WERI-Rb-1 (cell line): ENCODE measurements around the gene CPNE5.

Source experiments
- DNase-seq: peaks from one replicate; pipeline ENCODE4 v3.0.0-alpha.2; 2020
- H3K27ac ChIP-seq: fragments of 250-450 bp; sonication (Bioruptor Pico); 2 replicates; pipeline ENCODE4 v1.5.1; 2020; ENCODE audit warnings: mild to moderate bottlenecking, moderate library complexity
- H3K27me3 ChIP-seq: fragments of 250-450 bp; sonication (Bioruptor Pico); 2 replicates; pipeline ENCODE4 v1.5.1; 2021; ENCODE audit warnings: mild to moderate bottlenecking, low read depth, moderate library complexity; ENCODE audit not compliant: insufficient read depth, severe bottlenecking
- H3K36me3 ChIP-seq: fragments of 250-450 bp; sonication (Bioruptor Pico); 2 replicates; pipeline ENCODE4 v1.5.1; 2020; ENCODE audit warnings: mild to moderate bottlenecking, moderate library complexity
- H3K4me3 ChIP-seq: 2 replicates; pipeline ENCODE4 v1.5.1; 2011; ENCODE audit warnings: low read depth, mild to moderate bottlenecking, control low read depth, low read length
- H3K9me3 ChIP-seq: fragments of 250-450 bp; sonication (Bioruptor Pico); 2 replicates; pipeline ENCODE4 v1.5.1; 2021; ENCODE audit warnings: mild to moderate bottlenecking, moderate library complexity; ENCODE audit not compliant: severe bottlenecking
- TF ChIP-seq, protein P1 (sequence below): IDR thresholded peaks from 2 replicates; pipeline ENCODE4 v1.5.1; 2011; ENCODE audit warnings: low read depth, mild to moderate bottlenecking, control low read depth, inconsistent platforms, low read length

Gene CPNE5

DNA sequence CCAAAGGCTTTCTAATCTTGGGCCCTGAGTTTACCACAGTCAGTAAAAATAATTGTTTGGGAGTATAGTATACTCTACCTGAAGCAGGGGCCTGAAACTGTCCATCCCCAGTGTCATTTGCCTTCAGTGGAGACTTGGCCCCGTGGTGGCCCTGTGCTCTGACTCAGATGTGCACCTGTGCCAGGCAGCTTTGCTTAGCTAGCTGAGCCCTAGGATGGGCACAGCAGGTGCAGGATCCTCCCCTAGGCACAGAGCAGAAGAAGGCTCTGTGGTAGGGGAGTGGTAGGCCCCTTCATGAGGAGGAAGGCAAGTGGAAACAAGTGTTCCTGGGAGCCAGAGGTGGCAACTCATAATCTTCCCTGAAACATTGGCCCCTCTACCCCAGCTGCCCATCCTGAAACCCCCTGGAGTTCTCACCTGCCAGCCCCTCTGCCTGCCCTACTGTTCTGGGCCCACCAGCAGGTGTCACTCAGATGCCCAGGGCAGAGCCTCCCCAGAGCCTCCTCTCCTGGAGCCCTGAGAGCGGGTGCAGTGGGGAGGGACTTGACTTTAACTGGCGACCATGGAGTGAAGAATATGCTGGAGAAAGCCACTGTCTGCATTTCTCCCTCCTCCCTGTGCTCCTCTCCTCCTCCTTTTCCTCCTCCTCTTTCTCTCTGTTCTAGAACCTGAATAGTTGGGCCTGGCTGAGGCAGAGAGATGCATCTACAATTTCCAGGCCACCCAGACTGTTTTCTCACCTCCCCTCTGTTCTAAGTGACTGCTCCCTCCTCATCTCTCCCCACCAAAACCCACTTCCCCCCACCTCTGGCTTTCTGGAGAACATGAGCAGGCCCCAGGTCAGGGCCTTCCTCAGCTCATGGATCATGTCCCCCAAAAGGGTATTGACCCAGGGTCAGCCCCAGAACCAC, 2.9 kb downstream of the CPNE5 start:
- DNase-seq: no peak
- H3K9me3 ChIP-seq: peaks cover 14% of the 10 kb centered on the region
- no peak overlapping the region for H3K4me3 ChIP-seq
- H3K27me3 ChIP-seq: peaks cover 5% of the 10 kb centered on the region
- TF ChIP-seq, protein P1, sequence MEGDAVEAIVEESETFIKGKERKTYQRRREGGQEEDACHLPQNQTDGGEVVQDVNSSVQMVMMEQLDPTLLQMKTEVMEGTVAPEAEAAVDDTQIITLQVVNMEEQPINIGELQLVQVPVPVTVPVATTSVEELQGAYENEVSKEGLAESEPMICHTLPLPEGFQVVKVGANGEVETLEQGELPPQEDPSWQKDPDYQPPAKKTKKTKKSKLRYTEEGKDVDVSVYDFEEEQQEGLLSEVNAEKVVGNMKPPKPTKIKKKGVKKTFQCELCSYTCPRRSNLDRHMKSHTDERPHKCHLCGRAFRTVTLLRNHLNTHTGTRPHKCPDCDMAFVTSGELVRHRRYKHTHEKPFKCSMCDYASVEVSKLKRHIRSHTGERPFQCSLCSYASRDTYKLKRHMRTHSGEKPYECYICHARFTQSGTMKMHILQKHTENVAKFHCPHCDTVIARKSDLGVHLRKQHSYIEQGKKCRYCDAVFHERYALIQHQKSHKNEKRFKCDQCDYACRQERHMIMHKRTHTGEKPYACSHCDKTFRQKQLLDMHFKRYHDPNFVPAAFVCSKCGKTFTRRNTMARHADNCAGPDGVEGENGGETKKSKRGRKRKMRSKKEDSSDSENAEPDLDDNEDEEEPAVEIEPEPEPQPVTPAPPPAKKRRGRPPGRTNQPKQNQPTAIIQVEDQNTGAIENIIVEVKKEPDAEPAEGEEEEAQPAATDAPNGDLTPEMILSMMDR: peak; percentile 45
- no peak overlapping the region for H3K27ac ChIP-seq
- H3K36me3 ChIP-seq: no peaks in the 10 kb centered on the region

DNA sequence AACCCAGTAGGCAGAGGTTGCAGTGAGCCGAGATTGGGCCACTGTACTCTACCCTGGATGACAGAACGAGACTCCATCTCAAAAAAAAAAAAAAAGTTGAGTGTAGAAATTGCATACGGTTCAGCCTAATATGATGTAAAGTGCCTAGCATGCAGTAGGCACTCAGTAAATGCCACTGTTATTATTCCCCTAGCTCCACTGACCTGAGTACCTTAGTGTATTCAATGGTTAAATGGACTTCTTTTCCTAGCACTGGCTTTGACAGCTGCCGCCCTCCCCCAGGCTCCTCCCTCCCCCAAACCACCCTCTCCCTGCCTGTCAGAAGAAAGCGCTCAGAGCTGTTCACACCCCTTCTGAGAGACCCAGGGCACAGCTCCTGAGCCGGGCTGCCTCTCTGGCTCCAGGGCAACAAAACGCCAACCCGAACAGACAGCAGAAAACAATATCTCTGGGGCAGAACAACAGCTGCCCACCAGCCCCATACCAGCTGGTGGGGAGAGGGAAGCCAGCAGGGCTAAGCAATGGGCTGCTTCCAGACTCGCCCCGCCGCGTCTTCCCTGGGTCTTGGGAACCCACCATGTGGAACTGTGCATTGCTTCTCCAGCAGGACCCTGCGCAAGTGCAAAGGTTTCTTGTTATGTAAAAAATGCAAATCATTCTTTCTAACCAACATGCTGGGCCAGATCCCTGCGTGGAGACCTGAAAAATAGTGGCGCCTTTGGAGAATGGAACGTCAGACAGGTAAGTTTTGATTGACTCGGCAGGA, 4.5 kb downstream of the CPNE5 start:
- Histone ChIP-seq H3K9me3 (peaks cover 14% of the 10 kb centered on the region), H3K36me3 (no peaks in the 10 kb centered on the region), H3K27me3 (peaks cover 5% of the 10 kb centered on the region), H3K27ac (no peak overlapping the region), H3K4me3 (no peak overlapping the region)
- DNase-seq: peak; percentile 75
- TF ChIP-seq, protein P1: no peak

DNA sequence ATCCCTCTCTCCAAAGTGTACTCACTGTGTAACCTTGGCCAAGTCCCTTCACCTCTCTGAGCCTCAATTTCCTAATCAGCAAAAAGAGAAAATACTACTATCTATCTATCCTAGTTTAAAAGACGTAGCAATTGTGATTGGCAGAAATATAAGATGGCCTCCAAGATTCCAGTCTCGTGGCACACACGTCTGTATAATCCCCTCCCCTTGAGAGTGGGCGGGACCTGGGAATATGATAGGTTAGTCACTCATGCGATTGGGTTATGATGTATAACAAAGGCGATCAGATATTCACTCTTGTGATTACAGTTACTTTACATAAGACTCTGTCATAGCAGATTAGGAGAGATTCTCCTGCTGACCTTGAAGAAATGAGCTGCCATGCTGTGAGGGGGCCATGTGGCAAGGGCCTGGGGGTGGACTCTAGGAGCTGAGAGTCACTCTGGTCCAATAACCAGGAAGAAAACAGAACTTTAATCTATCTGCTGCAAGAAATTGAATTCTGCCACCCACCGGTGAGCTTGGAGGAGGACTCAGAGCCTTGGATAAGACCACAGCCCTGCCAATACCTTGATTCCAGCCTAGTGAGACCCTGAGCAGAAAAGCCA, 6.0 kb downstream of the CPNE5 start:
- TF ChIP-seq, protein P1: no peak
- DNase-seq: no peak
- Histone ChIP-seq H3K36me3 (no peaks in the 10 kb centered on the region), H3K27me3 (no peaks in the 10 kb centered on the region), H3K9me3 (peaks cover 14% of the 10 kb centered on the region), H3K4me3 (no peak overlapping the region), H3K27ac (no peak overlapping the region)

DNA sequence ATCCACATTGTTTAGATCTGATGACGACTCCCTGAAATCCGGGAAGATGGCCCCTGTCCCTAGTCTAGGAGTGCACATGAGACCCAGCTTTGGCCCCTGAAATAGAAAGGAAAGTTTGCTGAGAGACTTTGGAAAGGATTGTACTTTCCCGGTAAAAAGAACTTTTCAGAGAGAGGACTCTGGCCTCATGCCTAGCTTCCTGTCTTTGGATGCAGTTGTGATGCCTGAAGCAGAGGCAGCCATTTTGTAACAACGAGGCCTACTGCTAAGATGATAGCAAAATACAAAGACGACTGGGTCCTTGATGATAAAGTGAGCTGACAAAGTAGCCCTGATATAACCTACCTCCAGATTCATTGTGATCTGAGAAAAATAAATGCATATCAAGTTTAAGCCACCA, 6.9 kb downstream of the CPNE5 start:
- H3K27ac ChIP-seq: no peak overlapping the region
- peaks cover 14% of the 10 kb centered on the region for H3K9me3 ChIP-seq
- TF ChIP-seq, protein P1: no peak
- H3K36me3 ChIP-seq: no peaks in the 10 kb centered on the region
- no peak overlapping the region for H3K4me3 ChIP-seq
- no peaks in the 10 kb centered on the region for H3K27me3 ChIP-seq
- DNase-seq: no peak

DNA sequence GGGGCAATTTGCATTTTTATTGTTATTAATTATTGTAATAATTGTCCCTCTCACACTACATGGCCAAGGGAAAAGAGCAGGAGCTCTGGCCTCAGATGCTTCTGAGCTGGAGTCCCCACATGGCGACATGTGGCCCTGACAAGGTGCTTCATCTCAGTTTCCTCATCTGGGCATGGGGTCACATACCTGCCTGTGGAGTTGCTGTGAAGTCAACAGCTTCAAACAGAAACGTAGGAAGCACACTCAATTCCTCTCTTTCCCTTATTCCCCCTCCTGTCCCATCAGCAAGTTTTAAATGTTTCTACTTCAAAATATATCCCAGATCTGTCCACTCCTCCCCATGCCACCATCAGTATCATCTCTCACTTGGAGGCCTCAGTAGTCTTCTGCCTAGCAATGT, 8.7 kb downstream of the CPNE5 start:
- H3K36me3 ChIP-seq: no peaks in the 10 kb centered on the region
- H3K4me3 ChIP-seq: no peak overlapping the region
- no peak overlapping the region for H3K27ac ChIP-seq
- H3K9me3 ChIP-seq: peaks cover 14% of the 10 kb centered on the region
- no peak for DNase-seq
- TF ChIP-seq, protein P1: no peak
- H3K27me3 ChIP-seq: no peaks in the 10 kb centered on the region
